ENCODE data around the gene CLRN2.

DNA sequence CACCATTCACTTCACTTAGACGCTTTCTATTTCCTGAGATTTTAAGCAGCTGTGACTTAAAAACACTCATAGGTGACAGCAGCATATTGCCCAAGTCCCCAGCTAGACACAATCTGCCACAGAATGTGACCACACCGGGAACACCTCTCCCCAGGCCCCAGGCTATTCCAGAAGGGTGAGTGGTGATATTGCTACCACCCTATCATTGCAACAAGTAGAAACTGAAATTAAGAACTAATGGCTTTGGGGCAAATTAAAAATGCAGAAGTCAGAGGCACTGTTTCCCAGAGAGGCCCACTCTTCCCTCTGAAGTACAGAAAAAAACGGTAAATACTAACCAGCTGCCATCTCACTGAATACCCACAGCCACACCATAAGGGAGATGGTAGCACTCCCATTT lies 38.1 kb upstream of the CLRN2 start:
- TF ChIP-seq, protein P1, sequence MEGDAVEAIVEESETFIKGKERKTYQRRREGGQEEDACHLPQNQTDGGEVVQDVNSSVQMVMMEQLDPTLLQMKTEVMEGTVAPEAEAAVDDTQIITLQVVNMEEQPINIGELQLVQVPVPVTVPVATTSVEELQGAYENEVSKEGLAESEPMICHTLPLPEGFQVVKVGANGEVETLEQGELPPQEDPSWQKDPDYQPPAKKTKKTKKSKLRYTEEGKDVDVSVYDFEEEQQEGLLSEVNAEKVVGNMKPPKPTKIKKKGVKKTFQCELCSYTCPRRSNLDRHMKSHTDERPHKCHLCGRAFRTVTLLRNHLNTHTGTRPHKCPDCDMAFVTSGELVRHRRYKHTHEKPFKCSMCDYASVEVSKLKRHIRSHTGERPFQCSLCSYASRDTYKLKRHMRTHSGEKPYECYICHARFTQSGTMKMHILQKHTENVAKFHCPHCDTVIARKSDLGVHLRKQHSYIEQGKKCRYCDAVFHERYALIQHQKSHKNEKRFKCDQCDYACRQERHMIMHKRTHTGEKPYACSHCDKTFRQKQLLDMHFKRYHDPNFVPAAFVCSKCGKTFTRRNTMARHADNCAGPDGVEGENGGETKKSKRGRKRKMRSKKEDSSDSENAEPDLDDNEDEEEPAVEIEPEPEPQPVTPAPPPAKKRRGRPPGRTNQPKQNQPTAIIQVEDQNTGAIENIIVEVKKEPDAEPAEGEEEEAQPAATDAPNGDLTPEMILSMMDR (conservative IDR thresholded peaks at IDR 0.05; ENCODE audit: low read depth, low read length), result no peak
- TF ChIP-seq RFX5 (IDR thresholded peaks at IDR 0.05; ENCODE audit: low read depth, low read length) (no peak), MXI1 (IDR thresholded peaks at IDR 0.05; ENCODE audit: borderline replicate concordance, low read depth, low read length) (no peak), CEBPB (IDR thresholded peaks at IDR 0.05; ENCODE audit: low read depth, low read length) (no peak), POLR2A (IDR thresholded peaks at IDR 0.05; ENCODE audit: low read depth, low read length) (no peak), RAD21 (IDR thresholded peaks at IDR 0.05; ENCODE audit: low read length) (no peak), SMC3 (IDR thresholded peaks at IDR 0.05; ENCODE audit: low read depth, low read length) (no peak), MAFK (IDR thresholded peaks at IDR 0.05; ENCODE audit: low read depth, low read length) (no peak), BHLHE40 (IDR thresholded peaks at IDR 0.05; ENCODE audit: low read depth, low read length) (no peak), MAZ (IDR thresholded peaks at IDR 0.05; ENCODE audit: borderline replicate concordance, low read depth, low read length) (no peak)
- TF ChIP-seq, protein P2, sequence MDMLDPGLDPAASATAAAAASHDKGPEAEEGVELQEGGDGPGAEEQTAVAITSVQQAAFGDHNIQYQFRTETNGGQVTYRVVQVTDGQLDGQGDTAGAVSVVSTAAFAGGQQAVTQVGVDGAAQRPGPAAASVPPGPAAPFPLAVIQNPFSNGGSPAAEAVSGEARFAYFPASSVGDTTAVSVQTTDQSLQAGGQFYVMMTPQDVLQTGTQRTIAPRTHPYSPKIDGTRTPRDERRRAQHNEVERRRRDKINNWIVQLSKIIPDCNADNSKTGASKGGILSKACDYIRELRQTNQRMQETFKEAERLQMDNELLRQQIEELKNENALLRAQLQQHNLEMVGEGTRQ (IDR thresholded peaks at IDR 0.05; ENCODE audit: low read depth, low read length), result no peak
